Measurements from ENCODE around the gene ZDHHC12. TPM values are rescaled to one million over a fixed set of nuclear protein-coding genes. Genes with fewer than 3 reads are reported as not detected.

Gene ZDHHC12
- total and polyA plus RNA-seq, 2 donors (not counting 3 experiments of a cell fraction or from before 2014, with no cell fraction given) = 28.8 to 62.0 TPM

GRCh38 chr9:128723352-128723865 is 518 bp downstream of the ZDHHC12 start:
- intact Hi-C loops (cut with micrococcal nuclease) = loop anchor here (5.0 kb wide), 1 partner anchor 94 kb away; the partner anchor contains the start of gene ENDOG
- Histone ChIP-seq H3K4me2 (ENCODE audit: insufficient read depth, low read length) (peak overlapping the region; percentile 89), H3K9ac (replicated peaks; ENCODE audit: extremely low read depth, insufficient read depth, low read length) (peak overlapping the region; percentile 74), H3K27me3 (ENCODE audit: control insufficient read depth in 2 of 2, insufficient read depth in 2 of 2, low read length in 2 of 2) (no peaks in the 10 kb centered on the region), H3K79me2 (ENCODE audit: control insufficient read depth, insufficient read depth, low read length) (no peaks in the 10 kb centered on the region), H3K4me1 (ENCODE audit: control insufficient read depth, extremely low read depth, insufficient read depth, low read length) (peaks cover 5% of the 10 kb centered on the region), H3K9me3 (replicated peaks; ENCODE audit: control insufficient read depth, insufficient read depth, low read length) (no peaks in the 10 kb centered on the region), H3K4me3 (replicated peaks in 1 of 3; ENCODE audit: insufficient read depth in 1 of 3, low read depth in 1 of 3, low read length in 3 of 3) (peak overlapping the region; percentile 53 to 69 (median 58)), H4K20me1 (replicated peaks; ENCODE audit: control insufficient read depth, extremely low read depth, insufficient read depth, low read length) (no peaks in the 10 kb centered on the region), H3K27ac (ENCODE audit: insufficient read depth, low read depth, low read length) (no peak overlapping the region), H3K9me1 (replicated peaks; ENCODE audit: control insufficient read depth, extremely low read depth, insufficient read depth, low read length) (no peaks in the 10 kb centered on the region), H2AFZ (ENCODE audit: low read depth, low read length) (peak overlapping the region; percentile 83), H3K36me3 (ENCODE audit: control insufficient read depth in 2 of 2, extremely low read depth in 1 of 2, insufficient read depth in 2 of 2, low read length in 2 of 2) (peaks cover 2 to 13% of the 10 kb centered on the region in 2 experiments)
- ChIA-PET POLR2A (no interaction called here), CTCF (interaction anchor here (1.4 to 1.7 kb wide), 3 partner anchors 19 to 21 kb away, joined by 5 to 12 read pairs (median 7); partner anchors contain the start of gene PKN3)
- BruUV-seq (replicated peaks) = no TSS peak
- DNase-seq (ENCODE audit: low read depth, low spot score) (no peak), FAIRE-seq (no peak)
- TF ChIP-seq GATA2 (IDR thresholded peaks at IDR 0.05; ENCODE audit: insufficient read depth, insufficient read length, low read depth, low read length) (no peak), POLR2A (IDR thresholded peaks at IDR 0.05; ENCODE audit: low read depth, low read length) (no peak), JUN (IDR thresholded peaks at IDR 0.05; ENCODE audit: borderline replicate concordance, insufficient read depth, insufficient read length, low read depth) (no peak), EZH2 (IDR thresholded peaks at IDR 0.05; ENCODE audit: borderline replicate concordance, low read depth, low read length, severe bottlenecking) (no peak), FOS (IDR thresholded peaks at IDR 0.05; ENCODE audit: borderline replicate concordance, insufficient read depth, low read length) (no peak), MYC (IDR thresholded peaks at IDR 0.05; ENCODE audit: low read depth, low read length) (no peak), POLR2AphosphoS5 (IDR thresholded peaks at IDR 0.05; ENCODE audit: insufficient read depth, low read depth, low read length) (no peak)
- TF ChIP-seq, protein P1, sequence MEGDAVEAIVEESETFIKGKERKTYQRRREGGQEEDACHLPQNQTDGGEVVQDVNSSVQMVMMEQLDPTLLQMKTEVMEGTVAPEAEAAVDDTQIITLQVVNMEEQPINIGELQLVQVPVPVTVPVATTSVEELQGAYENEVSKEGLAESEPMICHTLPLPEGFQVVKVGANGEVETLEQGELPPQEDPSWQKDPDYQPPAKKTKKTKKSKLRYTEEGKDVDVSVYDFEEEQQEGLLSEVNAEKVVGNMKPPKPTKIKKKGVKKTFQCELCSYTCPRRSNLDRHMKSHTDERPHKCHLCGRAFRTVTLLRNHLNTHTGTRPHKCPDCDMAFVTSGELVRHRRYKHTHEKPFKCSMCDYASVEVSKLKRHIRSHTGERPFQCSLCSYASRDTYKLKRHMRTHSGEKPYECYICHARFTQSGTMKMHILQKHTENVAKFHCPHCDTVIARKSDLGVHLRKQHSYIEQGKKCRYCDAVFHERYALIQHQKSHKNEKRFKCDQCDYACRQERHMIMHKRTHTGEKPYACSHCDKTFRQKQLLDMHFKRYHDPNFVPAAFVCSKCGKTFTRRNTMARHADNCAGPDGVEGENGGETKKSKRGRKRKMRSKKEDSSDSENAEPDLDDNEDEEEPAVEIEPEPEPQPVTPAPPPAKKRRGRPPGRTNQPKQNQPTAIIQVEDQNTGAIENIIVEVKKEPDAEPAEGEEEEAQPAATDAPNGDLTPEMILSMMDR (IDR thresholded peaks at IDR 0.05; ENCODE audit: extremely low read depth in 1 of 2, insufficient read depth in 1 of 2, low read depth in 1 of 2, low read length in 2 of 2) = no peak
- TF ChIP-seq, protein P2, sequence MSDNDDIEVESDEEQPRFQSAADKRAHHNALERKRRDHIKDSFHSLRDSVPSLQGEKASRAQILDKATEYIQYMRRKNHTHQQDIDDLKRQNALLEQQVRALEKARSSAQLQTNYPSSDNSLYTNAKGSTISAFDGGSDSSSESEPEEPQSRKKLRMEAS (IDR thresholded peaks at IDR 0.05; ENCODE audit: insufficient read depth, insufficient read length) = no peak
- dilution Hi-C loops (cut with MboI; ENCODE audit: extremely low pct_ligation_motif_present, low sequenced_read_pairs) = no loop called here
